Measurements from ENCODE around the gene FBN1. TPM values are rescaled to one million over a fixed set of nuclear protein-coding genes. Genes with fewer than 3 reads are reported as not detected.

FBN1 gene
- total and polyA plus RNA-seq, 12 donors, result 5.6 to 84.6 (median 54.5) TPM

DNA sequence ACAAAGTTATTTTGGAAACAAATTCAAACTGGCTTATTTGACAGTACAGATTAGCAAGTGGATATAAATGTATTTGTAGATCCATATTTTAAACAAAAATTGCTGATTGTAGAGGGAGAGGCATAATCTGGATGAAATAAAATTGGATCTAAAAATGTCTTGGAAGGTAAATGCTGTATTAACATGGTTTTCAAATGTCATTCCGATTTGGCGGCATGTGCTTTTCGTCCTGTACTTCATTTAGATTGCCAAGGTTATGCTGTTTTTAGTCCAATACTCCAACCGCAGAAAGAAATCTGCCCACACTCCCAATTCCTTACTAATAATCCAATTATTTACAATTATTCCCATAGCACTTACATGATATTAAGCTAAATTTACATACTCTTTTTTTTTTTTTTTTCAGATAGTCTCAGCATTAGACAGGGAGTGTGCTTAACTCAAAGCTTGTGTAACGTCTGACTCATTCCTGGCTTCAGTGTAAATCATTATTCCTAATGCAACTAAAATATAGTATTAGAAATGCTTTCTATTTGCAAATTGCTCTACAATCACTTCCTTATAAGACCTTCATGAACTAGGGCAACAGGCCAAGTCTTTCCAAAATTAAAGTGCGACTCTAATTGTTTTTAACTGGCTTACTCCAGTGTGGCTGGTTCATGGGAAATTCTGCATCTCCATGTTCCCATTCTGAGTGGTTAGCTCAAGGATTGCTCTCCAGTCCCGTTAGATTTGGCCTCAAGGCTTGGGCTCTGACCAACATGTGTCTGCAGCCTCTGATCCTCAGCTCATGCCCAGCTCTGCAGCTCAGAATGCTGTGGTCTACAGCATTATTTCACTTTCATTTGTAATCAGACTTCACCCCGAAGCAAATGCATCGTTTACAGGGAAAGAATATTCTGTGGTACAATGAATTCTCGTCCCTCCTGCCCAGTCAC, 103.9 kb downstream of the FBN1 start:
- WGBS, 4 donors, result 33 to 42% (median 36%) methylated on average over 10 of the region's 10 CpGs
- Histone ChIP-seq H3K4me1 (replicated peaks in 1 of 2) (peaks cover 0 to 26% of the 10 kb centered on the region in 2 donors), H3K9me3 (replicated peaks in 1 of 3) (no peaks in the 10 kb centered on the region), H3K4me3 (peak overlapping the region in 1 of 4 donors; percentile 32), H3K27ac (peak overlapping the region in 4 of 5 donors; percentile 42 to 72 (median 60)), H3K36me3 (replicated peaks in 1 of 2) (no peaks in the 10 kb centered on the region), H3K27me3 (no peaks in the 10 kb centered on the region)
- no peak for TF ChIP-seq POLR2A (IDR thresholded peaks at IDR 0.05)
- TF ChIP-seq, protein P1, sequence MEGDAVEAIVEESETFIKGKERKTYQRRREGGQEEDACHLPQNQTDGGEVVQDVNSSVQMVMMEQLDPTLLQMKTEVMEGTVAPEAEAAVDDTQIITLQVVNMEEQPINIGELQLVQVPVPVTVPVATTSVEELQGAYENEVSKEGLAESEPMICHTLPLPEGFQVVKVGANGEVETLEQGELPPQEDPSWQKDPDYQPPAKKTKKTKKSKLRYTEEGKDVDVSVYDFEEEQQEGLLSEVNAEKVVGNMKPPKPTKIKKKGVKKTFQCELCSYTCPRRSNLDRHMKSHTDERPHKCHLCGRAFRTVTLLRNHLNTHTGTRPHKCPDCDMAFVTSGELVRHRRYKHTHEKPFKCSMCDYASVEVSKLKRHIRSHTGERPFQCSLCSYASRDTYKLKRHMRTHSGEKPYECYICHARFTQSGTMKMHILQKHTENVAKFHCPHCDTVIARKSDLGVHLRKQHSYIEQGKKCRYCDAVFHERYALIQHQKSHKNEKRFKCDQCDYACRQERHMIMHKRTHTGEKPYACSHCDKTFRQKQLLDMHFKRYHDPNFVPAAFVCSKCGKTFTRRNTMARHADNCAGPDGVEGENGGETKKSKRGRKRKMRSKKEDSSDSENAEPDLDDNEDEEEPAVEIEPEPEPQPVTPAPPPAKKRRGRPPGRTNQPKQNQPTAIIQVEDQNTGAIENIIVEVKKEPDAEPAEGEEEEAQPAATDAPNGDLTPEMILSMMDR (IDR thresholded peaks at IDR 0.05), result no peak
- intact Hi-C loops (cut with DNase I), result no loop called here
- DNase-seq, result peak in 6 of 7 donors; percentile 21 to 60 (median 46)

DNA sequence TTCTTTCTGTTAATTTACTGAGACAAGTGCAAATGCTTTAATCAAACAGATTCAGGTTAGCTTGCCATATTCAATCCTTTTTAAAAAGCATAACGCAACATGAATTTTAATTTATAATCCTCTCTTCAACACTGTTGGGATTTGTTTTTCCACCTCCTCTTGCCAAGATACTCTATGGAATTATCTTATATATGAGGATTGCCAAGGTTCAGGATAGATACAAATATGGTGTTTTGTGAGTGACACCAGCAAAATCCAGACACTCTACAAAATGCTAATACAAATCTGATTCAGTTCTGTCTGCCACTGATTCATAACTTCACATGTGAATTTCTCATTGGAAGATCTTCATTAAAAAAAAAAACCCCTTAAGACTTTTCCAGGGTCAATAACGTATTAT, 104.8 kb downstream of the FBN1 start:
- intact Hi-C loops (cut with DNase I), result no loop called here
- Histone ChIP-seq H3K9me3 (replicated peaks in 1 of 3) (no peaks in the 10 kb centered on the region), H3K27ac (no peak overlapping the region), H3K4me1 (replicated peaks in 1 of 2) (peaks cover 0 to 28% of the 10 kb centered on the region in 2 donors), H3K36me3 (replicated peaks in 1 of 2) (no peaks in the 10 kb centered on the region), H3K27me3 (no peaks in the 10 kb centered on the region), H3K4me3 (no peak overlapping the region)
- 80 to 85% (median 83%) methylated on average over 2 of the region's 2 CpGs for WGBS, 4 donors
- DNase-seq, result no peak
- TF ChIP-seq POLR2A (IDR thresholded peaks at IDR 0.05), result no peak

DNA sequence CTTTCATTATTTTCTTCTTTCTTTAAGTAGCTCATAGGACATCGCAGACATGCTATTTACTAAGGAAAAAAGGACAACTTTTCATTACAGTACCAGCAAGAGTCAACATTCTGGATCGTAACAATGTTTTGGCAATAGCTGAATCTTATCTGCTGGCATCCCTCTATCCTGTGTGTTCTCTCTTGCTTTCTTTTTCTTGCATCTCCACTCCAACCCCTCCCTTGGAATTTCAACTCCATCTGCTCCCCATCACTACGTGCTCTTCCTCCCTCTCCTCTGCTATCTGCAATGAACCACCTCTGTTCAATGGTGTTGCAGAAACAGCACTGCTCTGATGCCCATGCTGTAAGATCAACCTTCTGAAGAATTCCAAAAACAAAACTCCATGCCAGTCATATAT, 106.6 kb downstream of the FBN1 start:
- Histone ChIP-seq H3K9me3 (replicated peaks in 1 of 3) (no peaks in the 10 kb centered on the region), H3K27ac (no peak overlapping the region), H3K4me1 (replicated peaks in 1 of 2) (peaks cover 0 to 28% of the 10 kb centered on the region in 2 donors), H3K36me3 (replicated peaks in 1 of 2) (no peaks in the 10 kb centered on the region), H3K4me3 (no peak overlapping the region), H3K27me3 (no peaks in the 10 kb centered on the region)
- intact Hi-C loops (cut with DNase I), result no loop called here
- TF ChIP-seq, protein P1 (IDR thresholded peaks at IDR 0.05), result no peak
- TF ChIP-seq POLR2A (IDR thresholded peaks at IDR 0.05), result no peak
- no peak for DNase-seq
- WGBS, 4 donors, result 67 to 83% (median 74%) methylated on average over 3 of the region's 3 CpGs

DNA sequence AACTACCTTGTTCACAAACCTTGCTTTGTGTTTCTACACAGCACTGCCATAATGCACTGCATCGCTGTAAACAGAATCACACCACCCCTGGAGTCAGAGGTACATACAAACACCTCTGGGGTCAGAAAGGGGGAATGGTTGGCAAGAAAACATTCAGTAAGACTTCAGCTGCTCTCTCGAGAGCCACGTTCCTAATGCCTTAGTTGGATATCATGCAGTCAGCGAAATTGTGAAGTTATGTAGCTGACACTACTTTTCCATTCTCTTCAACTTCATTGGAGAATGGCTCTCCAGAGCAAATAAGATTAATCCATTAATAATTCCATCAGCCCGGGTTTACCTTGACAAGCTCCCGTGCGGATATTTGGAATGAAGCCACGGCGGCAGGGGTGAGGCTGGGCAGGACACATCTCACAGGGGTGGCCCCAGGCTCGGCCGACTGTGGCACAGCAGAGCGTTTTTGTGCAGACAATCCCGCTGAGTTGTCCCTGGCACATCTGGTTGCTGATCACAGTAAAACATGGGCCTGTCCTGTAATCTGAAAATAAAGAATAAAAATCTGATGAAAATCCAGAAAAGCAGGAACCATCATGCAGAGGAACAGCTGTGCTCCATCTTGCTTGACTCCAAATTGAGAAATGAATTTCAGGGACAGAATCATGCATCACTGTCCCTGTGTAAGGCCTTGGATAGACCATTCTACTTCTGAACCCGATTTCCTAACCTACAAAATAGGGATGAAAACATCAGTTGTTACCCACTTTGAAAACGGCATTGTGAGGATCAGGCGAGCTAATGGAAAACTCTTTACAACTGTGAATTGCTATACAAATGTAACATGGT, 108.0 kb downstream of the FBN1 start:
- peak overlapping the region in 2 of 5 donors; percentile 36 to 42 for H3K27ac ChIP-seq
- H3K4me3 ChIP-seq, result no peak overlapping the region
- intact Hi-C loops (cut with DNase I), result no loop called here
- peaks cover 0 to 23% of the 10 kb centered on the region in 2 donors for H3K4me1 ChIP-seq (replicated peaks in 1 of 2)
- no peaks in the 10 kb centered on the region for H3K36me3 ChIP-seq (replicated peaks in 1 of 2)
- DNase-seq, result no peak
- WGBS, 4 donors, result 75 to 84% (median 81%) methylated on average over 16 of the region's 16 CpGs
- no peak for TF ChIP-seq POLR2A (IDR thresholded peaks at IDR 0.05)
- TF ChIP-seq, protein P1 (IDR thresholded peaks at IDR 0.05), result no peak
- H3K9me3 ChIP-seq (replicated peaks in 1 of 3), result no peaks in the 10 kb centered on the region
- no peaks in the 10 kb centered on the region for H3K27me3 ChIP-seq

Measured in adrenal gland (tissue), 12 donors.